BE2C (cell line): ENCODE results near the gene NLRP13.

ENCODE experiments used
- DNase-seq: peaks from one replicate; pipeline ENCODE4 v3.0.0-alpha.2; 2020
- H3K27me3 ChIP-seq: fragments of 250-450 bp; sonication (Bioruptor Pico); 2 replicates; pipeline ENCODE4 v1.5.1; 2020; ENCODE audit warnings: mild to moderate bottlenecking
- H3K36me3 ChIP-seq: fragments of 250-450 bp; sonication (Bioruptor Pico); 2 replicates; pipeline ENCODE4 v1.5.1; 2020; ENCODE audit warnings: mild to moderate bottlenecking
- H3K4me1 ChIP-seq: fragments of 250-450 bp; sonication (Bioruptor Pico); 2 replicates; pipeline ENCODE4 v1.5.1; 2020
- H3K4me3 ChIP-seq: 2 replicates; pipeline ENCODE4 v1.5.1; 2011; ENCODE audit warnings: low read depth, low read length
- H3K9me3 ChIP-seq: fragments of 250-450 bp; sonication (Bioruptor Pico); 2 replicates; pipeline ENCODE4 v1.5.1; 2020
- TF ChIP-seq, protein P1 (sequence below): IDR thresholded peaks from 2 replicates; pipeline ENCODE4 v1.5.1; 2012; ENCODE audit warnings: mild to moderate bottlenecking, low read depth, low read length

The NLRP13 gene

DNA sequence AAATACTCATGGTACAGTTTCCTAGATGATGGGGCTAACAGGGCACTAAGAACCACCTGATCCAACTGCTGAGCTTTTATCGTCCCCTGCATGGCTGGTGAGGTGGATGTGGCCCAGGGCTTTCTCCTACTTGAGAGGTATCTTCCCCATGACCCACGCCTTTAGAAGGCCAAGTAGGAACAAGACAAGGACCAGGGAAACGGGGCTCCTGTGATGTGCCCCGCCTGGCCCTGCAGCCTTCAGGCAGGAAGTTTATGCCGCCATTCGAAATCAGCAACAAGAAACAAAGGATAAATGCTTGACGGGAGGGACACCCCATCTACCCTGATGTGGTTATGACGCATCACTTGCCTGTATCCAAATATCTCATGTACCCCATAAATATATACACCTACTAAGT is 4.1 kb downstream of the NLRP13 start:
- Histone ChIP-seq H3K4me1 (no peaks in the 10 kb centered on the region), H3K27me3 (peaks cover 5% of the 10 kb centered on the region; the same call in 1 of the 2 replicates), H3K9me3 (no peaks in the 10 kb centered on the region), H3K4me3 (no peak overlapping the region), H3K36me3 (no peaks in the 10 kb centered on the region)
- TF ChIP-seq, protein P1, sequence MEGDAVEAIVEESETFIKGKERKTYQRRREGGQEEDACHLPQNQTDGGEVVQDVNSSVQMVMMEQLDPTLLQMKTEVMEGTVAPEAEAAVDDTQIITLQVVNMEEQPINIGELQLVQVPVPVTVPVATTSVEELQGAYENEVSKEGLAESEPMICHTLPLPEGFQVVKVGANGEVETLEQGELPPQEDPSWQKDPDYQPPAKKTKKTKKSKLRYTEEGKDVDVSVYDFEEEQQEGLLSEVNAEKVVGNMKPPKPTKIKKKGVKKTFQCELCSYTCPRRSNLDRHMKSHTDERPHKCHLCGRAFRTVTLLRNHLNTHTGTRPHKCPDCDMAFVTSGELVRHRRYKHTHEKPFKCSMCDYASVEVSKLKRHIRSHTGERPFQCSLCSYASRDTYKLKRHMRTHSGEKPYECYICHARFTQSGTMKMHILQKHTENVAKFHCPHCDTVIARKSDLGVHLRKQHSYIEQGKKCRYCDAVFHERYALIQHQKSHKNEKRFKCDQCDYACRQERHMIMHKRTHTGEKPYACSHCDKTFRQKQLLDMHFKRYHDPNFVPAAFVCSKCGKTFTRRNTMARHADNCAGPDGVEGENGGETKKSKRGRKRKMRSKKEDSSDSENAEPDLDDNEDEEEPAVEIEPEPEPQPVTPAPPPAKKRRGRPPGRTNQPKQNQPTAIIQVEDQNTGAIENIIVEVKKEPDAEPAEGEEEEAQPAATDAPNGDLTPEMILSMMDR = no peak
- no peak for DNase-seq

- TF ChIP-seq, protein P1 = no peak
- no peaks in the 10 kb centered on the region for H3K36me3 ChIP-seq
Observed at GRCh38 chr19:55923556-55923955, 8.6 kb downstream of the NLRP13 start.

GRCh38 chr19:55913643-55914268 is 18.4 kb downstream of the NLRP13 start:
- H3K9me3 ChIP-seq = no peaks in the 10 kb centered on the region
- no peaks in the 10 kb centered on the region for H3K27me3 ChIP-seq
- H3K4me1 ChIP-seq = no peaks in the 10 kb centered on the region
- DNase-seq = peak; percentile 8
- H3K36me3 ChIP-seq = no peaks in the 10 kb centered on the region
- TF ChIP-seq, protein P1 = peak; percentile 44
- H3K4me3 ChIP-seq = no peak overlapping the region

More at GRCh38 chr19:55923556-55923955, 8.6 kb downstream of the NLRP13 start:
- Histone ChIP-seq H3K27me3 (no peaks in the 10 kb centered on the region), H3K4me3 (no peak overlapping the region), H3K9me3 (no peaks in the 10 kb centered on the region), H3K4me1 (no peaks in the 10 kb centered on the region)
- no peak for DNase-seq

- Histone ChIP-seq H3K4me3 (no peak overlapping the region), H3K27me3 (no peaks in the 10 kb centered on the region), H3K9me3 (no peaks in the 10 kb centered on the region), H3K36me3 (no peaks in the 10 kb centered on the region), H3K4me1 (no peaks in the 10 kb centered on the region)
- TF ChIP-seq, protein P1 = no peak
- no peak for DNase-seq
Observed at GRCh38 chr19:55912916-55913315, 19.2 kb downstream of the NLRP13 start.

- Histone ChIP-seq H3K4me3 (no peak overlapping the region), H3K27me3 (no peaks in the 10 kb centered on the region), H3K9me3 (no peaks in the 10 kb centered on the region), H3K36me3 (no peaks in the 10 kb centered on the region), H3K4me1 (no peaks in the 10 kb centered on the region)
- TF ChIP-seq, protein P1 = no peak
- DNase-seq = no peak
Observed at GRCh38 chr19:55909801-55910200, 22.3 kb downstream of the NLRP13 start.

- TF ChIP-seq, protein P1 = no peak
- DNase-seq = no peak
- no peak overlapping the region for H3K4me3 ChIP-seq
- no peaks in the 10 kb centered on the region for H3K4me1 ChIP-seq
- no peaks in the 10 kb centered on the region for H3K36me3 ChIP-seq
- no peaks in the 10 kb centered on the region for H3K9me3 ChIP-seq
- H3K27me3 ChIP-seq = no peaks in the 10 kb centered on the region
Observed at GRCh38 chr19:55907746-55908145, 24.4 kb downstream of the NLRP13 start.
